Stromal cell of bone marrow (primary cell): Measurements from ENCODE around the gene SMIM5.

Experiments
- DNase-seq: peaks from one replicate; pipeline ENCODE4 v3.0.0-alpha.2; 2012; ENCODE audit warnings: low read depth

SMIM5 gene

GRCh38 chr17:75667825-75668224, 34.6 kb downstream of the SMIM5 start:
- DNase-seq = no peak

GRCh38 chr17:75668489-75668888, 35.3 kb downstream of the SMIM5 start:
- DNase-seq = no peak

GRCh38 chr17:75670868-75671267, 37.6 kb downstream of the SMIM5 start:
- no peak for DNase-seq

- no peak for DNase-seq
Observed at GRCh38 chr17:75672011-75672410, 38.8 kb downstream of the SMIM5 start.

GRCh38 chr17:75673487-75673886, 40.3 kb downstream of the SMIM5 start:
- no peak for DNase-seq

- DNase-seq = no peak
Observed at GRCh38 chr17:75676461-75676860, 43.2 kb downstream of the SMIM5 start.

- no peak for DNase-seq
Observed at GRCh38 chr17:75679706-75680211, 46.5 kb downstream of the SMIM5 start.

GRCh38 chr17:75680431-75680830, 47.2 kb downstream of the SMIM5 start:
- no peak for DNase-seq

GRCh38 chr17:75681289-75681688, 48.1 kb downstream of the SMIM5 start:
- DNase-seq = no peak

- no peak for DNase-seq
Observed at GRCh38 chr17:75683583-75683982, 50.3 kb downstream of the SMIM5 start.

- no peak for DNase-seq
Observed at GRCh38 chr17:75684249-75684648, 51.0 kb downstream of the SMIM5 start.

GRCh38 chr17:75684924-75685323, 51.7 kb downstream of the SMIM5 start:
- no peak for DNase-seq

GRCh38 chr17:75685499-75685898, 52.3 kb downstream of the SMIM5 start:
- DNase-seq = no peak

GRCh38 chr17:75688209-75688825, 55.1 kb downstream of the SMIM5 start:
- DNase-seq = no peak

- no peak for DNase-seq
Observed at GRCh38 chr17:75689441-75689873, 56.2 kb downstream of the SMIM5 start.
